Ishikawa (cell line): ENCODE data around the gene SDK1.

Source experiments
- CEBPB ChIP-seq: IDR thresholded peaks from 2 replicates; pipeline ENCODE4 v1.6.1; 2012
- CREB1 ChIP-seq: IDR thresholded peaks from 2 replicates; pipeline ENCODE4 v1.6.1; 2012; ENCODE audit warnings: low read depth
- EGR1 ChIP-seq: IDR thresholded peaks from 2 replicates; pipeline ENCODE4 v1.6.1; 2012
- EP300 ChIP-seq: IDR thresholded peaks from 2 replicates; pipeline ENCODE4 v1.6.1; 2012; ENCODE audit warnings: borderline replicate concordance
- FOXM1 ChIP-seq: IDR thresholded peaks from 2 replicates; pipeline ENCODE4 v1.6.1; 2012; ENCODE audit warnings: low read depth, borderline replicate concordance
- NFIC ChIP-seq: IDR thresholded peaks from 2 replicates; pipeline ENCODE4 v1.6.1; 2012
- RAD21 ChIP-seq: IDR thresholded peaks from 2 replicates; pipeline ENCODE4 v1.6.1; 2012; ENCODE audit warnings: low read depth
- TAF1 ChIP-seq: IDR thresholded peaks from 2 replicates; pipeline ENCODE4 v1.6.1; 2012; ENCODE audit warnings: low read depth, mild to moderate bottlenecking
- TCF12 ChIP-seq: IDR thresholded peaks from 2 replicates; pipeline ENCODE4 v1.6.1; 2012; ENCODE audit warnings: low read depth
- TEAD4 ChIP-seq: IDR thresholded peaks from 2 replicates; pipeline ENCODE4 v1.6.1; 2012
- YY1 ChIP-seq: IDR thresholded peaks from 2 replicates; pipeline ENCODE4 v1.6.1; 2012; ENCODE audit warnings: low read depth
- ZBTB7A ChIP-seq: IDR thresholded peaks from 2 replicates; pipeline ENCODE4 v1.6.1; 2012; ENCODE audit warnings: low read depth
- TF ChIP-seq, protein P1 (sequence below): IDR thresholded peaks from 2 replicates; pipeline ENCODE4 v1.6.1; 2012; ENCODE audit warnings: low read depth, mild to moderate bottlenecking
- TF ChIP-seq, protein P2 (sequence below): IDR thresholded peaks from 2 replicates; pipeline ENCODE4 v1.6.1; 2012
- TF ChIP-seq, protein P3 (sequence below): IDR thresholded peaks from 2 replicates; pipeline ENCODE4 v1.6.1; 2012

SDK1 gene

DNA sequence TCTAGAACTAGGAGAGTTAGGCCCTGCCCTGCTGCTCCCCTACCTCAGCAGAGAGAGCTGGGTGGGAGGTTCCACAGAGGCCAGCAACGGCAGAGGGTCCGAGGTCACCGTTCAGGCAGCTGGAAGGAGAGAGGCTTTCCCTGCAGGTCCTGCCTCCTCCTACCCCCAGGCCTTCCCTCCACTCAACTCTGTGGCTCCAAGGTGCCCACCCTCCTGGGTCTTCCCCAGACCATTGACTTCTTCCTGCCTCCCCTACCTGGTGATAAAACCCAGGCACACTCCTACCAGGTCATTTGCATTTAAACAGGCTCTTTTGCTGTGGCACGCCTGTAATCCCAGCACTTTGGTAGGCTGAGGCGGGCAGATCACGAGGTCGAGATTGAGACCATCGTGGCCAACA is 865.8 kb downstream of the SDK1 start:
- TF ChIP-seq TEAD4 (no peak), EGR1 (no peak), RAD21 (no peak), TCF12 (no peak), NFIC (no peak), CEBPB (no peak), YY1 (no peak), ZBTB7A (no peak), CREB1 (no peak), FOXM1 (no peak)
- TF ChIP-seq, protein P1, sequence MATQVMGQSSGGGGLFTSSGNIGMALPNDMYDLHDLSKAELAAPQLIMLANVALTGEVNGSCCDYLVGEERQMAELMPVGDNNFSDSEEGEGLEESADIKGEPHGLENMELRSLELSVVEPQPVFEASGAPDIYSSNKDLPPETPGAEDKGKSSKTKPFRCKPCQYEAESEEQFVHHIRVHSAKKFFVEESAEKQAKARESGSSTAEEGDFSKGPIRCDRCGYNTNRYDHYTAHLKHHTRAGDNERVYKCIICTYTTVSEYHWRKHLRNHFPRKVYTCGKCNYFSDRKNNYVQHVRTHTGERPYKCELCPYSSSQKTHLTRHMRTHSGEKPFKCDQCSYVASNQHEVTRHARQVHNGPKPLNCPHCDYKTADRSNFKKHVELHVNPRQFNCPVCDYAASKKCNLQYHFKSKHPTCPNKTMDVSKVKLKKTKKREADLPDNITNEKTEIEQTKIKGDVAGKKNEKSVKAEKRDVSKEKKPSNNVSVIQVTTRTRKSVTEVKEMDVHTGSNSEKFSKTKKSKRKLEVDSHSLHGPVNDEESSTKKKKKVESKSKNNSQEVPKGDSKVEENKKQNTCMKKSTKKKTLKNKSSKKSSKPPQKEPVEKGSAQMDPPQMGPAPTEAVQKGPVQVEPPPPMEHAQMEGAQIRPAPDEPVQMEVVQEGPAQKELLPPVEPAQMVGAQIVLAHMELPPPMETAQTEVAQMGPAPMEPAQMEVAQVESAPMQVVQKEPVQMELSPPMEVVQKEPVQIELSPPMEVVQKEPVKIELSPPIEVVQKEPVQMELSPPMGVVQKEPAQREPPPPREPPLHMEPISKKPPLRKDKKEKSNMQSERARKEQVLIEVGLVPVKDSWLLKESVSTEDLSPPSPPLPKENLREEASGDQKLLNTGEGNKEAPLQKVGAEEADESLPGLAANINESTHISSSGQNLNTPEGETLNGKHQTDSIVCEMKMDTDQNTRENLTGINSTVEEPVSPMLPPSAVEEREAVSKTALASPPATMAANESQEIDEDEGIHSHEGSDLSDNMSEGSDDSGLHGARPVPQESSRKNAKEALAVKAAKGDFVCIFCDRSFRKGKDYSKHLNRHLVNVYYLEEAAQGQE: no peak

DNA sequence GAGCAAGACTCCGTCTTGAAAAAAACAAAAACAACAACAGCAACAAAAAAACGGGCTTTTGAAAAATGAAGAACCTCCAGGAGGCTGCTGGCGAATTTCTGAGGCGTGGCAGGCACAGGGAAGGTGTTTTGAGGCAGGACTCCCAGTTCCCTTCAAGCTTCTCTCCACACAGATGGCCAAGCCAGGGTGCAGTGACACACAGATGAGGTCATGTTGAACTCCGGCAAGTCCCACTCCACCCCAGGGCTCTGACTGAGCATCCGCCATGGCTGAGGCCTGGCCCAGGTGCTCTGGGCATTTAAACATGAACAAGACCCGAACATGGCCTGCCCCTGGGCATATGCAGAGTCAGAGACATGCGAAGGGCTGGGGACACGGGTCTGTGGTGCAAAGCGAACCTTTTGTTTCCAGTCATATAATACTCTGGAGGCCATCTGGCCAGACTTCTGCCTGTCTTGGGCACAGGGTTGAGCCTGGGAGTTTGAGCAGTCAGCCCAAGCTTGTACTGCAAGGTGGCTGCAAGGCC is 866.4 kb downstream of the SDK1 start:
- TF ChIP-seq CREB1 (no peak), EP300 (no peak), TAF1 (no peak), RAD21 (no peak), FOXM1 (no peak), TCF12 (no peak), YY1 (no peak), NFIC (no peak), CEBPB (no peak), EGR1 (no peak)
- TF ChIP-seq, protein P2, sequence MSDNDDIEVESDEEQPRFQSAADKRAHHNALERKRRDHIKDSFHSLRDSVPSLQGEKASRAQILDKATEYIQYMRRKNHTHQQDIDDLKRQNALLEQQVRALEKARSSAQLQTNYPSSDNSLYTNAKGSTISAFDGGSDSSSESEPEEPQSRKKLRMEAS: no peak
- TF ChIP-seq, protein P3, sequence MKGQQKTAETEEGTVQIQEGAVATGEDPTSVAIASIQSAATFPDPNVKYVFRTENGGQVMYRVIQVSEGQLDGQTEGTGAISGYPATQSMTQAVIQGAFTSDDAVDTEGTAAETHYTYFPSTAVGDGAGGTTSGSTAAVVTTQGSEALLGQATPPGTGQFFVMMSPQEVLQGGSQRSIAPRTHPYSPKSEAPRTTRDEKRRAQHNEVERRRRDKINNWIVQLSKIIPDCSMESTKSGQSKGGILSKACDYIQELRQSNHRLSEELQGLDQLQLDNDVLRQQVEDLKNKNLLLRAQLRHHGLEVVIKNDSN: no peak

DNA sequence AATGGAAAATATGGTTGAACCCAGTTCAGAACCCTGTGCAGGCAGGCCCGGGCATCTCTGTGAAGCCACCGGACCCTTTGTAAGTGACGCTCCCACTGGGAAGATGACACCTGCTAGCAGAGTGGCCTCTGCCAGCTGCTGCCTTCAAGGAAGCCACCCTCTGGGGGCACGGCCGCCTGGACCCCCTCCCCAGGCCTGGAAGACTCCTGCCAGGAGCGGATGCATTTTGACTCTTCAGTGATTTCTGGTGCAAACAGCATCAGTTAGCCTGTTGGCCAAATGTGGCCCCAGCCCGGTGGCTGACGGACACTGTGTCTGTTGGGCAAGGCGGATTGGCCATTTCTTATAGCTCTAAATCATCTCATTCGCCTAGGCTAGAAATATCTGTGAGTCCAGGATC is 867.0 kb downstream of the SDK1 start:
- TF ChIP-seq TEAD4 (no peak), NFIC (no peak)

DNA sequence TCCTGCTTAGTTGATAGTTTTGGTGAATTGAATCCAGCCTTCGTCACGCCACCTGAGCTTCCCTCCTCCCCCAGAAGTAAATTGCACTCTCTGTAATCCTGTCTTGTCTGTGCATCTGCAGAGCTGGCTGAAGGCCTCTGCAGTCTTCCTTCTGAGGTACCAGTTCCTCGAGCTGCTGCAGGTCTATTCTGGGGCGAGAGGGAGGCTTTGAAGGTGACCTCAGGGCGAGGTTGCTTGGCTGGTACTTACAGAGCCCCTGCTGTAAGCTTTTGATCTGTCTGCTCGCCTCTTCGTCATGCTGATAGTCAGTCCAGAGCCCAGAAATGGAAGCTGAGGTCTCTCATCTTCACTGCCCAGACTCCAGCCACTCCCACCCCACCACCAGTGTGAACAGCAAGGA is 867.5 kb downstream of the SDK1 start:
- TF ChIP-seq EP300 (no peak), FOXM1 (no peak), TEAD4 (no peak), TAF1 (no peak), CREB1 (no peak), EGR1 (no peak), NFIC (no peak), TCF12 (no peak), YY1 (no peak), RAD21 (no peak), ZBTB7A (no peak), CEBPB (no peak)
- TF ChIP-seq, protein P2: no peak
- TF ChIP-seq, protein P1: no peak
- TF ChIP-seq, protein P3: no peak

DNA sequence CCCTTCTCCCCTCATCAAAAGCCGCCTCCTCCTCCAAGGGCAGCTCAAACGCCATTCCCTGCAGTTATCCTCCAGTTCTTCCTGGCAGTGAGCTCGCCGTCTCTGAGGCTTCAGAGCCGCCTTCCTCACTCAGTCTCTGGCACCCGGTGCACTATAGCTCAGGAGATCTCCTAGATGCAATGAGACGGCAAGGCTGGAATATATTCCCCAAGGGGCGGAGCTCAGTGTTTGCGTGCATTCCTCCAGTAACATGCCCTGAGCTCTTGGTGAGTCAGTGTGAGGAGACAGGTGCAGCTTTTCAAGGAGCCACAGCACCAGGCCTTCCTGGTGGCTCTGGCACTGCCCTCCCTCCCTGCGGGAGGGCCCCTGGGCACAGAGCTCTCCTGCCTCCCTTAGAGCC is 868.4 kb downstream of the SDK1 start:
- TF ChIP-seq CREB1 (no peak), NFIC (no peak), FOXM1 (no peak), ZBTB7A (no peak), TCF12 (no peak)

DNA sequence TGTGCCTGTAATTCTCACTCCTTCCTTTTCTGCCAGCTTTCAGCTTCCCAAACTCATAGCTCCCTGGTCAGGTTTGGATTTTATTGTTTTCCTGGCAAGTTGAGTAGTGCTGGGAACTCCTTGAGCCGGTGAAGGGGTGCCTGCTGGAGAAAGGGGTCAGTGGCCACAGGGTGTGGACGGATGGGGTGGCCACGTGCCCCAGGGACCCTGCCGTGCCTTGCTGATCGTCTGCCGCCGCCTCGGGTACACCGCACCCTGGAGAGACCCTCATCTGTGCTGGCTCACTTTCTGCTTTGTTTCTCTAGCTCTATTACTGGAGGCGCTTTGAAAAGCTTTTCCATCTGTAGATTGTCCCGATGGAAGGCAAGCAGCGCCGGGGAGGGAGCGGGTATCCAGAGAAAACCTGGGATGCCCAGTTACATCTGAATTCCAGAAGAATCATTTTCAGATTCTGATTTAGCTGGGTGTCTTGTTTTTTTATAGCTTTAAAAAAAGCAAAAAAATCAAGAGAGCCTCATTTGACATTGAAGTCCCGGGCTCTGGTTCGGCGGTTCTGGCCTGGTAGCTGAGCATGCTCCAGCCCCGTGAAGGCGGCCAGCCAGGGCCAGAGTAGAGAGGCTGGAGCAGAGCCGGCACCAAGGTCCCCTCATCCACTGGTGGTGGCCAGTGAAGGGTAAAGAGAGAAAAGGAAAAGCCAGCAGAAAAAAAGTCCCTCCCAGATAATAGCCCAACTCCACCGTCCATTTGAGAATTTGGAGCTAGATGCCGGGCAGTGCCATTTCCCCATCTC is 870.1 kb downstream of the SDK1 start:
- no peak for TF ChIP-seq TCF12
- no peak for TF ChIP-seq FOXM1
- TF ChIP-seq TEAD4: no peak
- no peak for TF ChIP-seq TAF1
- TF ChIP-seq RAD21: no peak
- TF ChIP-seq, protein P2: no peak
